HEK293T (cell line): Measurements from ENCODE around the gene R3HCC1L.

Experiments used
- BHLHE40 ChIP-seq: fragments of 450-650 bp; IDR thresholded peaks from 2 replicates; pipeline ENCODE4 v1.6.1; 2016; ENCODE audit warnings: mild to moderate bottlenecking, moderate library complexity, borderline replicate concordance
- TF ChIP-seq, protein P1 (sequence below): fragments of 450-650 bp; IDR thresholded peaks from 2 replicates; pipeline ENCODE4 v1.6.1; 2016

DNA sequence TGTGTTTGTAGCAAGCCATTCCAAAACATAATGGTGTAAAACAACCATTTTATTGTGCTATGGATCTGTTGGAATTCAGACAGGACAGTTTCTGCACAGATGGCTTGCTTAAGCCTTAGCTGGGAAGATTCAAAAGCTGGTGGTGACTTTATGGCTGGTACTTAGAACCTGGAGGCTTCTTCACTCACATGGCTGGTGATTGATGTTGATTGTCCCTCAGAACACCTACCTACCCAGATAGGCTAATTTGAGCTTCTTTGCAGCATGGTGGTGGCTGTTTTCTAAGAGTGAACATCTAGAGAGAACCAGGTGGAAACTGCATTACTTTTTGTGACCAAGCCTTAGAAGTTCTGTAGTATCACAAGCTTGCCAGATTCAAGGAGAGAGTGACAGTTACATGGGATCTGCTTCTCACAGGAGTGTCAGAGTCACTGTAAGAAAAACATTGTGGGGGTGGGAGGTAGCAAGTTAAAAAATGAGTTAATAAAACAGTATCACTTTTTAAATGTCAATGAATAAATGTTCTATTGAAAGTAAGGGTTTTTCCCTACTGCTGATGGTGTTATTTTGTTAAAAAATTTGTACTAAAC, 7.1 kb downstream of the R3HCC1L start:
- TF ChIP-seq BHLHE40, result no peak
- TF ChIP-seq, protein P1, sequence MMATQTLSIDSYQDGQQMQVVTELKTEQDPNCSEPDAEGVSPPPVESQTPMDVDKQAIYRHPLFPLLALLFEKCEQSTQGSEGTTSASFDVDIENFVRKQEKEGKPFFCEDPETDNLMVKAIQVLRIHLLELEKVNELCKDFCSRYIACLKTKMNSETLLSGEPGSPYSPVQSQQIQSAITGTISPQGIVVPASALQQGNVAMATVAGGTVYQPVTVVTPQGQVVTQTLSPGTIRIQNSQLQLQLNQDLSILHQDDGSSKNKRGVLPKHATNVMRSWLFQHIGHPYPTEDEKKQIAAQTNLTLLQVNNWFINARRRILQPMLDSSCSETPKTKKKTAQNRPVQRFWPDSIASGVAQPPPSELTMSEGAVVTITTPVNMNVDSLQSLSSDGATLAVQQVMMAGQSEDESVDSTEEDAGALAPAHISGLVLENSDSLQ, result no peak; the same call in 1 of the 2 replicates
